ENCODE measurements around the gene PACSIN1.

PACSIN1 gene

GRCh38 chr6:34557228-34557627, 91.4 kb downstream of the PACSIN1 start:
- no peak for TF ChIP-seq CTCF (IDR thresholded peaks at IDR 0.05; ENCODE audit: insufficient read depth, low read length, poor library complexity, severe bottlenecking)
- TF ChIP-seq EZH2phosphoT487 (conservative IDR thresholded peaks at IDR 0.05; ENCODE audit: low read length): no peak
- H3F3A ChIP-seq (ENCODE audit: insufficient read depth): no peaks in the 10 kb centered on the region
- H3K9me3 ChIP-seq (ENCODE audit: insufficient read depth, low read length): peaks cover 4% of the 10 kb centered on the region; the same call in 1 of the 2 replicates
- H3K27me3 ChIP-seq (ENCODE audit: low read length): no peaks in the 10 kb centered on the region
- no peak overlapping the region for H3K4me3 ChIP-seq (ENCODE audit: insufficient read depth, low read length, poor library complexity, severe bottlenecking)
- no peak overlapping the region for H3K9ac ChIP-seq (ENCODE audit: low read length)
- no peaks in the 10 kb centered on the region for H3K9me2 ChIP-seq (replicated peaks; ENCODE audit: insufficient read depth, low read length)
- no peaks in the 10 kb centered on the region for H3K36me3 ChIP-seq (ENCODE audit: low read length)
- H3K79me2 ChIP-seq (ENCODE audit: insufficient read depth, low read length): no peaks in the 10 kb centered on the region
- H2AFZ ChIP-seq (ENCODE audit: low read depth, low read length, severe bottlenecking): no peak overlapping the region
- H4K20me1 ChIP-seq (ENCODE audit: low read depth, low read length): no peaks in the 10 kb centered on the region
- H3K27ac ChIP-seq (ENCODE audit: low read depth, low read length): no peak overlapping the region
- no peak overlapping the region for H3K4me2 ChIP-seq (ENCODE audit: low read depth, low read length, poor library complexity, severe bottlenecking)

- Histone ChIP-seq H3K79me2 (ENCODE audit: insufficient read depth, low read length) (no peaks in the 10 kb centered on the region), H3K4me2 (ENCODE audit: low read depth, low read length, poor library complexity, severe bottlenecking) (no peak overlapping the region)
Measured at GRCh38 chr6:34558172-34558714, 92.4 kb downstream of the PACSIN1 start.

GRCh38 chr6:34559651-34560365, 93.9 kb downstream of the PACSIN1 start:
- no peaks in the 10 kb centered on the region for H3K36me3 ChIP-seq (ENCODE audit: low read length)
- H3K9me2 ChIP-seq (replicated peaks; ENCODE audit: insufficient read depth, low read length): no peaks in the 10 kb centered on the region
- no peaks in the 10 kb centered on the region for H3F3A ChIP-seq (ENCODE audit: insufficient read depth)
- H3K27ac ChIP-seq (ENCODE audit: low read depth, low read length): no peak overlapping the region
- H3K4me2 ChIP-seq (ENCODE audit: low read depth, low read length, poor library complexity, severe bottlenecking): no peak overlapping the region
- TF ChIP-seq EZH2phosphoT487 (conservative IDR thresholded peaks at IDR 0.05; ENCODE audit: low read length): no peak
- TF ChIP-seq CTCF (IDR thresholded peaks at IDR 0.05; ENCODE audit: insufficient read depth, low read length, poor library complexity, severe bottlenecking): no peak
- H3K4me3 ChIP-seq (ENCODE audit: insufficient read depth, low read length, poor library complexity, severe bottlenecking): no peak overlapping the region
- H2AFZ ChIP-seq (ENCODE audit: low read depth, low read length, severe bottlenecking): no peak overlapping the region
- peaks cover 4% of the 10 kb centered on the region; the same call in 1 of the 2 replicates for H3K9me3 ChIP-seq (ENCODE audit: insufficient read depth, low read length)
- H3K79me2 ChIP-seq (ENCODE audit: insufficient read depth, low read length): no peaks in the 10 kb centered on the region
- no peaks in the 10 kb centered on the region for H4K20me1 ChIP-seq (ENCODE audit: low read depth, low read length)
- no peaks in the 10 kb centered on the region for H3K27me3 ChIP-seq (ENCODE audit: low read length)
- no peak overlapping the region for H3K9ac ChIP-seq (ENCODE audit: low read length)

More at GRCh38 chr6:34558172-34558714, 92.4 kb downstream of the PACSIN1 start:
- Histone ChIP-seq H3K27ac (ENCODE audit: low read depth, low read length) (no peak overlapping the region), H3F3A (ENCODE audit: insufficient read depth) (no peaks in the 10 kb centered on the region), H3K9me2 (replicated peaks; ENCODE audit: insufficient read depth, low read length) (no peaks in the 10 kb centered on the region), H2AFZ (ENCODE audit: low read depth, low read length, severe bottlenecking) (no peak overlapping the region), H3K4me3 (ENCODE audit: insufficient read depth, low read length, poor library complexity, severe bottlenecking) (no peak overlapping the region), H3K36me3 (ENCODE audit: low read length) (no peaks in the 10 kb centered on the region), H4K20me1 (ENCODE audit: low read depth, low read length) (no peaks in the 10 kb centered on the region), H3K27me3 (ENCODE audit: low read length) (no peaks in the 10 kb centered on the region), H3K9ac (ENCODE audit: low read length) (no peak overlapping the region), H3K9me3 (ENCODE audit: insufficient read depth, low read length) (peaks cover 4% of the 10 kb centered on the region; the same call in 1 of the 2 replicates)
- TF ChIP-seq EZH2phosphoT487 (conservative IDR thresholded peaks at IDR 0.05; ENCODE audit: low read length): no peak
- no peak for TF ChIP-seq CTCF (IDR thresholded peaks at IDR 0.05; ENCODE audit: insufficient read depth, low read length, poor library complexity, severe bottlenecking)

Measured in SU-DHL-6 (cell line).